Omental fat pad (tissue), 4 donors: ENCODE data around the gene OR52B4. TPM values are rescaled to one million over a fixed set of nuclear protein-coding genes. Genes with fewer than 3 reads are reported as not detected.
"Not testable (repeated sequence)": the region's sequence is repeated elsewhere in the genome, so short reads cannot be mapped to it uniquely, and the experiment has no call there.

Experiments used
- ATAC-seq: fragments of 150-250 bp; one replicate; pipeline ENCODE4 v1.9.1; 2016; ENCODE audit warnings: mild to moderate bottlenecking, moderate library complexity; ENCODE audit not compliant: low FRiP score
- DNase-seq: peaks from one replicate; pipeline ENCODE4 v3.0.0-alpha.2; 2019; ENCODE audit warnings: low spot score
- total RNA-seq, 4 donors: library from RNA; depleted of rRNA; stranded (reverse); fragments of >200 nt; gene quantifications; one replicate each; pipeline ENCODE4 v1.1.0, GENCODE V29; 2016
- TF ChIP-seq, protein P1 (sequence below), 3 donors: fragments of 450-650 bp; IDR thresholded peaks; one replicate each; pipeline ENCODE4 v1.5.1; 2016 to 2017; ENCODE audit warnings: antibody characterized with exemption in 3 of 3, mild to moderate bottlenecking in 3 of 3, moderate library complexity in 2 of 3

The OR52B4 gene
- total RNA-seq, 4 donors from 2014 or later = not detected

DNA sequence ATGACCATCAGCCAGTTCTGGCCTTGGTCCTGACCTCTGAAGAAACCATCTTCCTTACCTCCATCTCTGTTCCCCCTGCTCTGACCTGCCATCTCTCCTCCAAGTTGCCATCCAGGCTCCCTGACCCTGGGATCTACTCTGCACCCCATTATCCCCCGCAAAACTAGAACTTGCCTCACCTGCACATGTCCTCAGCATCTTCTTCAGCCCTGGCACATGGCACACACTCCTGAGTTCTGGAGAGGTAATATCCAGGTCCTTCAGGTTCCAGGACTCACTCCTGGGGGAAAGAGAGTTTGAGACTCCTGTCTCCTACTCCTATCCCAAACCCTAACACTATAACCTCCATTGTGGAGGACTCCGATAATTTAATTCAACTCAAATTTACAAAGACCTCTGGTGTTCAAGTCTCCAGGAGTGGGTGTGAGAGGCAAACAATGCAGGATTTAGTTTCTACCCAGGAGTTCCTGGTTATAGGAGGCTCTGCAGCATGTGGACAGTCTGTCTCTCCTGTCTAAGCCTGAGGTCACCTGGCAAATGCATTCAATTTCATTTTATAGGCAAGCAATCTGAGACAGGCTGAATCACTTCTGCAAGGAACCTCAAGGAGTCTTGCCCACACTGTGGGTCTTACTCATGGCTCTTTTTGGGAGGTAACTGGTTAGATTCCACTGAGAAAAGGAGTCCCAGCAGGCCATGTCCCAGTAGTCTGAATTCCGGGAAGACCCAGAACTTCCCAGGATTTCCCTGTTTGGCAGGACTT, 18.0 kb upstream of the OR52B4 start:
- DNase-seq (no peak), ATAC-seq (no peak)
- TF ChIP-seq, protein P1, sequence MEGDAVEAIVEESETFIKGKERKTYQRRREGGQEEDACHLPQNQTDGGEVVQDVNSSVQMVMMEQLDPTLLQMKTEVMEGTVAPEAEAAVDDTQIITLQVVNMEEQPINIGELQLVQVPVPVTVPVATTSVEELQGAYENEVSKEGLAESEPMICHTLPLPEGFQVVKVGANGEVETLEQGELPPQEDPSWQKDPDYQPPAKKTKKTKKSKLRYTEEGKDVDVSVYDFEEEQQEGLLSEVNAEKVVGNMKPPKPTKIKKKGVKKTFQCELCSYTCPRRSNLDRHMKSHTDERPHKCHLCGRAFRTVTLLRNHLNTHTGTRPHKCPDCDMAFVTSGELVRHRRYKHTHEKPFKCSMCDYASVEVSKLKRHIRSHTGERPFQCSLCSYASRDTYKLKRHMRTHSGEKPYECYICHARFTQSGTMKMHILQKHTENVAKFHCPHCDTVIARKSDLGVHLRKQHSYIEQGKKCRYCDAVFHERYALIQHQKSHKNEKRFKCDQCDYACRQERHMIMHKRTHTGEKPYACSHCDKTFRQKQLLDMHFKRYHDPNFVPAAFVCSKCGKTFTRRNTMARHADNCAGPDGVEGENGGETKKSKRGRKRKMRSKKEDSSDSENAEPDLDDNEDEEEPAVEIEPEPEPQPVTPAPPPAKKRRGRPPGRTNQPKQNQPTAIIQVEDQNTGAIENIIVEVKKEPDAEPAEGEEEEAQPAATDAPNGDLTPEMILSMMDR (IDR thresholded peaks at IDR 0.05) = no peak

DNA sequence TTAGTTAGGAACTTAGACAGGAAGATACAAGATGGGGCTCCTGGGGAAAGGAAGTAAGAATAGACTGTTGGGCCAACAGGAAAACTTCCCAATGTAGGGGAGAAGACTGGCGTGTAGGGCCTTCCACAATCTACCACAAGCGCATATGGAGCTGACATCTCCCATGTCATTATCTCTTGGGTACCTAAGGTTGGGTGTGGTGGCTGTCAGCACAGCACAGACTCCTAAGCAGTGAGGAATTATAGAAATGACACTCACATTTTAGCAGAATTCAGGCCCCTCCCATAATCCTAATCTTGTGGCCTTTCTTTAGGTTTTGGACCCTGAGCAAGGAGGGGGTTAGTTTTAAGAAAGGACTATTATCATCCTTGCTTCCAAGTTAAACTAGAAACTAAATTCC, 13.7 kb upstream of the OR52B4 start:
- TF ChIP-seq, protein P1 (IDR thresholded peaks at IDR 0.05) = no peak
- no peak for DNase-seq
- no peak for ATAC-seq

DNA sequence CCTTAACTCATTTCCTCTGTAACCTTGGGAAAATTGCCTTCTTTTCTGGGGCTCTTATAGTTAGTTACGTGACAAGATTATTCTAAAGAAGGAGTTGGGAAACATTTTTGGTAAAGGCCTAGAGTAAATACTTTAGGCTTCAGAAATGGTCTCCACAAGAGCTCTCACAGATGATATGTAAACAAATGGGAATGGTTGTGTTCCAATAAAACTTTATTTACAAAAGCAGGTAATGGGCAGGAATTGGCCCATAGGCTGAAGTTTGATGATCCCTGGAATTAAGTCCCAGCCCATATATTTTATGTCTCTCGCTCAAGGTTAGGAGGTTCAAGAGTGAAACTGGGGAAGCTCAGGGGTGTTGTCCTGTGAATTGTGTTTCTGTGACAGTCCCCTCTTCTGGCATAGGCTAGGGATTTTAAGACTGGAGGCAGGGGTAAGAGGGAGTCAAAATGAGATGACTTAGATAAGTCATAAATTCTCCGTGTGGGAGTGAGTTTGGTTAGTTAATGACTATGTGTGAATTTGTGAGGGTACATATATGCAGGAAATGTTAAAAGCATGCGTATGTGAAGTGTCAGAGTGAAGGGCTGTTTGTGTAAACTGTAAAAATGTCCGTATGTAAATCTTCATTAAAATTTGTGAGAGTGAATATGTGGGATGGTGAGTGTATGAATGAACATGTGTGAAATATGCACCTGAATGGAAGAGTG, 7.4 kb upstream of the OR52B4 start:
- ATAC-seq (no peak), DNase-seq (no peak)
- TF ChIP-seq, protein P1 (IDR thresholded peaks at IDR 0.05) = no peak

DNA sequence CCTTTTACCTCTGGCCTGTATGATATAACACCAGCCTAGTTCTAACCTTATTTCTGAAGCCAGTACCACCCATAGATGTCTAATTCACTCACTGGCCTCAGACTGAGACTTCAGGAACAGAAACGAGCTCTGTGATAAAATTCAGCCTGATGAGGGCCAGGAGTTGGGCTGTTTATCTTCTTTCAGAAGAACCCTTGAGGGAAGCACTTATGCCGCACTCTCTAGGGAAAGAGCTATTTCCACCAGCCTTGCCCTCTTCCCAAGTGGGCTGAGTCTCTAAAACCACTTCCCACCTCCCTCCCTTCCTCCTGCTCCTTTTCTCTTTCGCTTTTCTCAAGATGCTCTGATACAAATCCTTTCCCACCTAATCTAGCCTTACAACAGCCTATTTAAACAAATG, 2.0 kb upstream of the OR52B4 start:
- ATAC-seq = no peak
- DNase-seq = no peak
- TF ChIP-seq, protein P1 (IDR thresholded peaks at IDR 0.05) = no peak

DNA sequence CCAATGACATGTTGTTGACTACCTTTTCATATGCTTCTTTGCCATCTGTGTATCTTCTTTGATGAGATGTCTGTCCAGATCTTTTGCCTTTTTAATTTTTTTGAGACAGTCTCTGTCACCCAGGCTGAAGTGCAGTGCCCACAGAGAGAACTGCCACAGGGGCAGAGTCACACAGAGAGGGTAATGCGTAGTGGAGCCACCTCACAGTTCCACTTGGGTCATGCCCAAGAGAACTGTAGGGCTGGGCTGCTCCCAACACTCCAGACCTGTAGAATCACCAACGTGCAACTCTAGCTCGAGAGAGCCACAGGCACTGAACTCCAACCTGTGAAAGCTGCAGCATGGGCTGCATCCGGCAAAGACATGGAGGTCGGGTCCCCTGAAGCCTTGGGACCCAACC, 20.0 kb downstream of the OR52B4 start:
- DNase-seq = not testable (repeated sequence)

DNA sequence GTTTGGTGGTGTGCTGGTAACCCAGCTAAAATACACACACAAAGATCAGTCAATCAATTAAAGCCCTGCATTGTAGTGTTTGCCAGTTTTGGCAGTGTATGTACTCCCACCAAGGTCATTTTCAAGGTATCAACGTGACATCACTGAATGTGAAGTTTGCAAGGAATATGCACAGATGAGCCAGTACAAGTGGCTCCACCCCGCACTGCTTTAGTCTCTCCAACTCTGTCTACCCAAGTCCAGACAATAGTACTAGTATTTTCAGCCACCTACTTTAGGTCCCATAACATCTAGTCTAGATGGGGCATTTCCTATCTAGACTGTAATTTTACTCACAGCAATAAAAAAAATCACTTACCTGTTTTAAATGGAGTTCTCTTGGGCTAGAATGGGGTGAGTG, 22.8 kb downstream of the OR52B4 start:
- ATAC-seq, DNase-seq: not testable (repeated sequence)

More for the DNA sequence above, 20.0 kb downstream of the OR52B4 start:
- ATAC-seq = not testable (repeated sequence)

DNA sequence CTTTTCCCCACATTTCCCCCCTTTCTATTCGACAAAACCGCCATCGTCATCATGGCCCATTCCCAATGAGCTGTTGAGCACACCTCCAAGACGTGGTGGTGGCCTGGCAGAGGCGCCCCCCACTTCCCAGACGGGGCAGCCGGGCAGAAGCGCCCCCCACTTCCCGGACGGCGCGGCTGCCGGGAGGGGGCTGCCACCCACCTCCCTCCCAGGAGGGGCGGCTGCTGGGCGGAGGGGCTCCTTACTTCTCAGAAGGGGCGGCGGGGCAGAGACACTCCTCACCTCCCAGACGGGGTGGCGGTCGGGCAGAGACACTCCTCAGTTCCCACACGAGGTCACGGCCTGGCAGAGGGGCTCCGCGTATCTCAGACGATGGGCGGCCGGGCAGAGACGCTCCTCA, 33.8 kb downstream of the OR52B4 start:
- not testable (repeated sequence) for ATAC-seq, DNase-seq

Other genes starting within 250 kb of the OR52B4 start
- 10 to 100 TPM; 14.1 to 30.6 (median 17.3) TPM for gene TRIM21, start 25.3 kb upstream of the OR52B4 start, total RNA-seq
- not detected for gene OR52K2, start 80.9 kb upstream of the OR52B4 start, total RNA-seq
- gene OR52K1, start 114.3 kb upstream of the OR52B4 start, total RNA-seq = under 1 TPM in 1 of 4 donors, not detected in 3; 0.46 TPM
- not detected for gene OR52M1, start 176.8 kb upstream of the OR52B4 start, total RNA-seq
- gene OR52I2, start 213.4 kb upstream of the OR52B4 start, total RNA-seq = not detected
- gene OR52I1, start 225.7 kb upstream of the OR52B4 start, total RNA-seq = not detected
- 10 to 100 TPM in 2 of 4 donors, 1 to 10 TPM in 2; 7.0 to 18.0 (median 10.6) TPM for gene TRIM68, start 239.8 kb upstream of the OR52B4 start, total RNA-seq